Osteoblast (primary cell): Measurements from ENCODE around the gene F13A1. TPM values are rescaled to one million over a fixed set of nuclear protein-coding genes. Genes with fewer than 3 reads are reported as not detected.

Source experiments
- DNase-seq: peaks from one replicate; pipeline ENCODE4 v3.0.0; 2011; ENCODE audit warnings: low spot score, mixed read lengths; ENCODE audit not compliant: insufficient read length; ENCODE audit errors: missing footprints
- H2AFZ ChIP-seq: 2 replicates; pipeline ENCODE4 v1.6.0; 2011; ENCODE audit warnings: mild to moderate bottlenecking, low read length
- H3K27ac ChIP-seq: 2 replicates; pipeline ENCODE4 v1.5.1; 2011; ENCODE audit warnings: mild to moderate bottlenecking, low read depth, low read length, moderate library complexity
- H3K27me3 ChIP-seq: 2 replicates; pipeline ENCODE4 v1.6.0; 2012; ENCODE audit warnings: mild to moderate bottlenecking, control low read depth, inconsistent platforms, low read length, moderate library complexity; ENCODE audit not compliant: insufficient read depth
- H3K36me3 ChIP-seq: 2 replicates; pipeline ENCODE4 v1.5.1; 2011; ENCODE audit warnings: mild to moderate bottlenecking, low read length, control low read depth, moderate library complexity; ENCODE audit not compliant: insufficient read depth
- H3K4me1 ChIP-seq: 2 replicates; pipeline ENCODE4 v1.5.1; 2011; ENCODE audit warnings: mild to moderate bottlenecking, low read length, control low read depth, moderate library complexity; ENCODE audit not compliant: insufficient read depth
- H3K4me2 ChIP-seq: 2 replicates; pipeline ENCODE4 v1.6.0; 2011; ENCODE audit warnings: mild to moderate bottlenecking, low read length; ENCODE audit not compliant: insufficient read depth
- H3K4me3 ChIP-seq: fragments of 200-600 bp; sonication (generic); 3 replicates; pipeline ENCODE4 v1.5.1; 2012; ENCODE audit warnings: mild to moderate bottlenecking, low read length, inconsistent platforms; ENCODE audit not compliant: insufficient read depth
- H3K79me2 ChIP-seq: 2 replicates; pipeline ENCODE4 v1.6.0; 2012; ENCODE audit warnings: mild to moderate bottlenecking, low read length, control low read depth, inconsistent platforms; ENCODE audit not compliant: insufficient read depth
- H3K9me3 ChIP-seq: 2 replicates; pipeline ENCODE4 v1.5.1; 2011; ENCODE audit warnings: low read depth, low read length, control low read depth
- H4K20me1 ChIP-seq: 2 replicates; pipeline ENCODE4 v1.6.0; 2012; ENCODE audit warnings: mild to moderate bottlenecking, low read length, control low read depth; ENCODE audit not compliant: insufficient read depth
- total RNA-seq: library from RNA; depleted of rRNA; stranded (reverse); fragments of >200 nt; gene quantifications from 2 replicates; pipeline ENCODE4 v1.2.3, GENCODE V29; 2012
- TF ChIP-seq, protein P1 (sequence below): IDR thresholded peaks from 2 replicates; pipeline ENCODE4 v1.5.1; 2011; ENCODE audit warnings: mild to moderate bottlenecking, low read depth, low read length, moderate library complexity; ENCODE audit errors: extremely low read depth

The F13A1 gene
- total RNA-seq: under 0.01 TPM in 2 replicates

DNA sequence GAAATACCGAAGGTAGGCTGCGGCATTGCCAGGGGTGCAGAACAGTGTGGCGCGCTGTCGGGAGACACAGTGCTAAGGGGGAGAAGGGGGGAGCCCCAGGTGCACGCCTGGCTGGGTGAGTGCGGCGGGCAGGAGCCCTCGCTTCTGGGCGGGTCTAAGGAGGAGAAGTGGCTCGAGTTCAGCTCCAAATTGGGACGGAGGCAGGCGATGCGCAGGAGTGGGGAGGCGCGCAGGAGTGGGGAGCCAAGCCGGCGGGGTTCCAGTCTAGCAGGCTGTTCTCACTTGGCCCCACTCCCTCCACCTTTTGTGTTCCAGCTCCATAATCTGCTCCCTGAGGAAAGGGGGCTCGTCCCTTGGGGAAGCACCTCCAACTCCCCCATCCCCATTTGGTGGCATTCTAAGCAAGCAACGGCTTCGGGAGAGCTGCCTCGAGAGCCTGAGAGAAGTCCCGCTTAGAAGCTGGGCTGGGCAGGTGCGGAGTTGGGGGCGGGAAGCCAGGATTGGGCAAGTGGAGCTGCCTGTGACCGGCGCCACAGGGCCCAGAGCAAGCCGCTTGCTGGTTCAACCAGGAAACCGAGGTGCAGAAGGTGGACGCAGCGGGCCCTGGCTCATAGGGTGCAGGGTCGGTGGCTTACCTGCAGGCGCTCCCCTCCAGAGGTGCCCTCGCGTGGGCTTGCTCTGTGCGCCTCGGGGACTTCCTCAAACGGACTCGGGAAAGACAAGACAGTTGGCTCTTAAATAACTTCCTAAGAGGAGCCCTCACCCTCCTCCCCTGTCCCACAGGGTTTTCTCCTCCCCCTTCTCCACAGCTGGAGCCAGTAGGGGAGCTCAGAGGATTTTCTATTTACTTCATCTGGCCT is at the start of gene F13A1:
TSS of gene F13A1 (minus strand) at position 711 of the 860 bp plus-strand sequence. CDS start 1,998 bp downstream, outside the sequence.
- H3K4me2 ChIP-seq: no peak within 1 kb of the TSS
- no peaks in the 10 kb centered on the region for H3K9me3 ChIP-seq
- H3K79me2 ChIP-seq: no peaks in the 10 kb centered on the region
- no peaks in the 10 kb centered on the region for H3K4me1 ChIP-seq
- H4K20me1 ChIP-seq: no peaks in the 10 kb centered on the region
- no peaks in the 10 kb centered on the region for H3K36me3 ChIP-seq
- no peak within 1 kb of the TSS for H3K27ac ChIP-seq
- TF ChIP-seq, protein P1, sequence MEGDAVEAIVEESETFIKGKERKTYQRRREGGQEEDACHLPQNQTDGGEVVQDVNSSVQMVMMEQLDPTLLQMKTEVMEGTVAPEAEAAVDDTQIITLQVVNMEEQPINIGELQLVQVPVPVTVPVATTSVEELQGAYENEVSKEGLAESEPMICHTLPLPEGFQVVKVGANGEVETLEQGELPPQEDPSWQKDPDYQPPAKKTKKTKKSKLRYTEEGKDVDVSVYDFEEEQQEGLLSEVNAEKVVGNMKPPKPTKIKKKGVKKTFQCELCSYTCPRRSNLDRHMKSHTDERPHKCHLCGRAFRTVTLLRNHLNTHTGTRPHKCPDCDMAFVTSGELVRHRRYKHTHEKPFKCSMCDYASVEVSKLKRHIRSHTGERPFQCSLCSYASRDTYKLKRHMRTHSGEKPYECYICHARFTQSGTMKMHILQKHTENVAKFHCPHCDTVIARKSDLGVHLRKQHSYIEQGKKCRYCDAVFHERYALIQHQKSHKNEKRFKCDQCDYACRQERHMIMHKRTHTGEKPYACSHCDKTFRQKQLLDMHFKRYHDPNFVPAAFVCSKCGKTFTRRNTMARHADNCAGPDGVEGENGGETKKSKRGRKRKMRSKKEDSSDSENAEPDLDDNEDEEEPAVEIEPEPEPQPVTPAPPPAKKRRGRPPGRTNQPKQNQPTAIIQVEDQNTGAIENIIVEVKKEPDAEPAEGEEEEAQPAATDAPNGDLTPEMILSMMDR: no peak
- H3K4me3 ChIP-seq: no peak within 1 kb of the TSS
- H2AFZ ChIP-seq: no peak within 1 kb of the TSS
- no peaks in the 10 kb centered on the region for H3K27me3 ChIP-seq
- no peak for DNase-seq

DNA sequence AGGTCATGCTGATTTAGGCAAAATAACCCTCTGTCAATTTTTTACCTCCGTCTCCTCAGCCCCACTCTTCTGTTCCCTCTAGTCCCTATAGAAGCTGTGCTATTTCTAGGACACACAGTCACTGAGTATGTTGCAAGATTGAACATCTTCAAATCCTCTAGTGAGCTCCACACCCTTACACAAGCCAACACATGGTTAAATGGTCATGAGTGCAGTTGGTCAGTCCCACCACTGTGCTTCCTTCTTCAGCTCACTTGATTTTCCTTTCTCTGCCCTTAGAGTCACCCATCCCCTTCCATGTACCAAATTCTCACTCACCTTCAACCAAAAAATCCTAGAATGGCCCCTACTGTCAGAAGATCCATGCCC is 48.2 kb upstream of the F13A1 start:
- H3K4me1 ChIP-seq: no peaks in the 10 kb centered on the region
- DNase-seq: no peak
- H4K20me1 ChIP-seq: no peaks in the 10 kb centered on the region
- H2AFZ ChIP-seq: no peak overlapping the region
- H3K4me3 ChIP-seq: no peak overlapping the region
- H3K79me2 ChIP-seq: no peaks in the 10 kb centered on the region
- no peaks in the 10 kb centered on the region for H3K36me3 ChIP-seq
- H3K27me3 ChIP-seq: no peaks in the 10 kb centered on the region
- H3K4me2 ChIP-seq: no peak overlapping the region
- H3K27ac ChIP-seq: no peak overlapping the region
- H3K9me3 ChIP-seq: no peaks in the 10 kb centered on the region
- TF ChIP-seq, protein P1: no peak

DNA sequence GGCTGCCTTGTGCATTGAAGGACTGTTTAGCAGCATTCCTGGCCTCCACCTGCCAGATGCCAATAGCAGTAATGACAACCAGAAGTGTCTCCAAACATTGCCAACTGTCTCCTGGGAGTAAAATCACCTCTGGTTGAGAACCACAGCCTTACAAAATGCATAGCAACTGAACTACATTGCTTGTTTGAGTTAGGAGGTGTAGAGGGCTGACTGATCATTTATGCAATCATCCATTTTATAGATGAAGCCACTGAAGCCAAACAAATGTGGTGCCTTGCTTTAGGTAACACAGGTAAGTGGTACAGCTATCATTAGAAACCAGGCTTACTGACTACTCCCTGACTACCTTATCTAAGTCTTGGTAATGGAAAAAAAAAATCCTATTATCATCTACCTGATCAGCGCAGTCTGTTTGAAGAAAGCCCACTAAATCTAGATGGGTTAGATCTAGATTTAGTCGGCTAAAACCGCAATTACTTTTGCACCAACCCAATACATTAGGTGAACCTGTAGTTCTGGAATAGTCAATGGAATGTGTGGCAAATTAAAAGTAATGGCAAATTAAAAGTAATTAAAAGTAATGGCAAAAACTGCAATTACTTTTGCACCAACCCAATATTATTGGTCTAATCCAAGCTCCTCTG is 47.7 kb upstream of the F13A1 start:
- Histone ChIP-seq H2AFZ (no peak overlapping the region), H3K36me3 (no peaks in the 10 kb centered on the region), H4K20me1 (no peaks in the 10 kb centered on the region), H3K27ac (no peak overlapping the region), H3K79me2 (no peaks in the 10 kb centered on the region), H3K27me3 (no peaks in the 10 kb centered on the region), H3K4me2 (no peak overlapping the region), H3K4me3 (no peak overlapping the region), H3K9me3 (peaks cover under 1% of the 10 kb centered on the region), H3K4me1 (no peaks in the 10 kb centered on the region)
- TF ChIP-seq, protein P1: no peak
- no peak for DNase-seq

DNA sequence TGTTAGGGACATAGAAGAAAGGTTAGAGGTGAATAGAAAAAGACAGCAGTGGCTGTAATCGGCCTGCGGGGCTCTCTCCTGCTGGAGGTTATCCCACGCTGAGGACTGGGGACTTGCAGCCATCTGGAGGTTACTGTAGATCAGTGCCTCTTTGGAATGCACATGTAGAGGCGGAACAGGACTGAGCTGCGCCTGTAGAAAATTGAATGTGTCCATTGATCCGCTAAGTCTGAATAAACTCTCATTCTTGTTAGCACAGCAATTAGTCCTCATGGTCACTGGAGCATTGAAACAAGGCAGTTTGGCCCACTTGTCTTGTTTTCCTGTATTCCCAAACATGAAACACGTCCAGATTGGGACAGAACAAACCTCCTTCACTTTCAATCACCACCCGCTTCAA is 46.3 kb upstream of the F13A1 start:
- Histone ChIP-seq H3K27ac (no peak overlapping the region), H3K4me1 (no peaks in the 10 kb centered on the region), H3K36me3 (no peaks in the 10 kb centered on the region), H3K79me2 (no peaks in the 10 kb centered on the region), H3K4me3 (no peak overlapping the region), H2AFZ (no peak overlapping the region), H3K27me3 (no peaks in the 10 kb centered on the region), H3K9me3 (peaks cover 2% of the 10 kb centered on the region), H3K4me2 (no peak overlapping the region), H4K20me1 (no peaks in the 10 kb centered on the region)
- DNase-seq: no peak
- TF ChIP-seq, protein P1: no peak
